ENCODE measurements around the gene KDM2A.
"Not testable (repeated sequence)": the region's sequence is repeated elsewhere in the genome, so short reads cannot be mapped to it uniquely, and the experiment has no call there.

KDM2A gene

DNA sequence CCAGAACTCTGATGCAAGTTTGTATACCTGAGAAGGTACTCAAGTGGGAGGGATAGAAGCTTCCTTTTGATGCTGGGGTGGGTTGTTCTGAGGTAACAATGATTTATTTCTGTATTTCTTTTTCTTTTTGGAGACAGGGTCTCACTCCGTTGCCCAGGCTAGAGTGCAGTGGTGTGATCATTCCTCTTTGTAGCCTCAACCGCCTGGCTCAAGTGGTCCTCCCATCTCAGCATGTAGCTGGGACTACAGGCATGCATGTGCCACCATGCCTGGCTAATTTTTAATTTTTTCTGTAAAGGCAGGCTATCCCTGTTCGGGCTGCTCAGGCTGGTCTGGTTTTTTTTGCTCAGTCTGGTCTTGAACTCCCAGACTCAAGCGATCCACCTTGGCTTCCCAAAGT, 7.9 kb downstream of the KDM2A start:
- TF ChIP-seq, protein P1, sequence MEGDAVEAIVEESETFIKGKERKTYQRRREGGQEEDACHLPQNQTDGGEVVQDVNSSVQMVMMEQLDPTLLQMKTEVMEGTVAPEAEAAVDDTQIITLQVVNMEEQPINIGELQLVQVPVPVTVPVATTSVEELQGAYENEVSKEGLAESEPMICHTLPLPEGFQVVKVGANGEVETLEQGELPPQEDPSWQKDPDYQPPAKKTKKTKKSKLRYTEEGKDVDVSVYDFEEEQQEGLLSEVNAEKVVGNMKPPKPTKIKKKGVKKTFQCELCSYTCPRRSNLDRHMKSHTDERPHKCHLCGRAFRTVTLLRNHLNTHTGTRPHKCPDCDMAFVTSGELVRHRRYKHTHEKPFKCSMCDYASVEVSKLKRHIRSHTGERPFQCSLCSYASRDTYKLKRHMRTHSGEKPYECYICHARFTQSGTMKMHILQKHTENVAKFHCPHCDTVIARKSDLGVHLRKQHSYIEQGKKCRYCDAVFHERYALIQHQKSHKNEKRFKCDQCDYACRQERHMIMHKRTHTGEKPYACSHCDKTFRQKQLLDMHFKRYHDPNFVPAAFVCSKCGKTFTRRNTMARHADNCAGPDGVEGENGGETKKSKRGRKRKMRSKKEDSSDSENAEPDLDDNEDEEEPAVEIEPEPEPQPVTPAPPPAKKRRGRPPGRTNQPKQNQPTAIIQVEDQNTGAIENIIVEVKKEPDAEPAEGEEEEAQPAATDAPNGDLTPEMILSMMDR (IDR thresholded peaks at IDR 0.05): no peak
- Mint-ChIP-seq H3K4me1 (peaks cover 13% of the 10 kb centered on the region), H3K27me3 (ENCODE audit: low read depth, poor library complexity) (no peaks in the 10 kb centered on the region), H3K9me3 (no peaks in the 10 kb centered on the region), H3K4me3 (no peak overlapping the region), H3K36me3 (ENCODE audit: low read depth) (peaks cover 71% of the 10 kb centered on the region), H3K27ac (no peak overlapping the region)
- no peak for DNase-seq

DNA sequence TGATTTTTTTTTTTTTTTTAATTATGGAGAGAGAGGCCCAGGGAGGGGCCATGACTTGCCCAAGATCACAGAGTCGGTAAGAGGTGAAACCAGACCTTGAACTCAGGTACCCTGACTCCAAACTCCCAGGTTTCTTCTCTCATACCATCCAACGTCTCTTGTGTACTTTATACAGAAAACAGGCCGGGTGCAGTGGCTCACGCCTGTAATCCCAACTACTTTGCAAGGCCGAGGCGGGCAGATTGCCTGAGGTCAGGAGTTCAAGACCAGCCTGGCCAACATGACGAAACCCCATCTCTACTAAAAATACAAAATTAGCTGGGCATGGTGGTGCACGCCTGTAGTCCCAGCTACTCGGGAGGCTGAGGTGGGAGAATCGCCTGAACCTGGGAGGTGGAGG, 11.8 kb downstream of the KDM2A start:
- not testable (repeated sequence) for H3K4me1 Mint-ChIP-seq, DNase-seq
- H3K36me3 Mint-ChIP-seq (ENCODE audit: low read depth): peaks cover 85% of the 10 kb centered on the region

GRCh38 chr11:67136156-67136555, 17.1 kb downstream of the KDM2A start:
- Mint-ChIP-seq H3K4me1 (no peaks in the 10 kb centered on the region), H3K36me3 (ENCODE audit: low read depth) (peaks cover 90% of the 10 kb centered on the region)
- DNase-seq: no peak

More for the DNA sequence above, 11.8 kb downstream of the KDM2A start:
- not testable (repeated sequence) for H3K27me3 Mint-ChIP-seq (ENCODE audit: low read depth, poor library complexity); H3K27ac Mint-ChIP-seq; H3K9me3 Mint-ChIP-seq; H3K4me3 Mint-ChIP-seq

DNA sequence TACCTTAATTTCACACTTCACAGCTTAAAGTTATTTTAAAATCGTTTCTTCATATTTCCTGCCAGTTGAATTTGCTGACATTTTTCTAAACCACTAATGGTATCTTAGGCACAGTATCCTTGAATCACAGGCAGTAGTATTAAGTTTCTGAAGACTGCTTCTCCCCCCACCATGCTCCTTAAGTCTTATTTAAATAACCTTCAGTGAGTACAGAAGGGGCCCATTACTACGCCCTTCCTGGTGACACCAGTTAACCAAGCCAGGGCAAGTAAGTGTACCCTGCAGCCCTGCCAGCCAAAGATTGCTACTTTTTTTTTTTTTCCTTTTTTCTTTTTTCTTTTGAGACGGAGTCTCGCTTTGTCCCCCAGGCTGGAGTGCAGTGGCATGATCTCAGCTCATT, 19.9 kb downstream of the KDM2A start:
- H3K9me3 Mint-ChIP-seq: no peaks in the 10 kb centered on the region
- H3K27ac Mint-ChIP-seq: no peak overlapping the region
- H3K4me1 Mint-ChIP-seq: no peaks in the 10 kb centered on the region
- TF ChIP-seq, protein P1 (IDR thresholded peaks at IDR 0.05): no peak
- H3K36me3 Mint-ChIP-seq (ENCODE audit: low read depth): peaks cover 79% of the 10 kb centered on the region
- H3K4me3 Mint-ChIP-seq: no peak overlapping the region
- no peaks in the 10 kb centered on the region for H3K27me3 Mint-ChIP-seq (ENCODE audit: low read depth, poor library complexity)
- DNase-seq: no peak

More at GRCh38 chr11:67136156-67136555, 17.1 kb downstream of the KDM2A start:
- Mint-ChIP-seq H3K27me3 (ENCODE audit: low read depth, poor library complexity) (no peaks in the 10 kb centered on the region), H3K4me3 (no peak overlapping the region), H3K27ac (no peak overlapping the region), H3K9me3 (no peaks in the 10 kb centered on the region)
- TF ChIP-seq, protein P1 (IDR thresholded peaks at IDR 0.05): no peak

- peaks cover 49% of the 10 kb centered on the region for H3K36me3 Mint-ChIP-seq (ENCODE audit: low read depth)
- no peak for DNase-seq
- no peak overlapping the region for H3K4me3 Mint-ChIP-seq
- TF ChIP-seq, protein P1 (IDR thresholded peaks at IDR 0.05): no peak
- H3K27ac Mint-ChIP-seq: peak overlapping the region; percentile 42
- no peaks in the 10 kb centered on the region for H3K9me3 Mint-ChIP-seq
- no peaks in the 10 kb centered on the region for H3K4me1 Mint-ChIP-seq
- no peaks in the 10 kb centered on the region for H3K27me3 Mint-ChIP-seq (ENCODE audit: low read depth, poor library complexity)
Measured at GRCh38 chr11:67146516-67147226, 27.6 kb downstream of the KDM2A start.

DNA sequence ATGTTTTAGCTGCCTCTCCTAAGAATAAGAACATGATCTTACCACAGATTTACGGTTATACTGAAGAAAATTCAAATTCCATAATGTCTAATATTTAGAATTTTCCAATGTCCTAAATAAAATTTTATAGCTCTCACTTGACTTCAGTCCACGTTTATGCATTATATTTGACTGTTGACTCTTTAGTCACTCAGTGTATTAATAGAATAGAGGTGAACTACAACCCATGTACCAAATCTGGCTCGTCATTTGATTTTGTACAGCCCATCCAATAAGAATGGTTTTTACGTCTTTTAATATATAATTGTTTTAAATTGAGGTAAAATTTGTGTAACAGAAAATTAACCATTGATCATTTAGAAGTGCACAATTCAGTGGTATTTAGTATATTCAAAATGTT, 34.9 kb downstream of the KDM2A start:
- H3K4me1 Mint-ChIP-seq: peaks cover under 1% of the 10 kb centered on the region
- no peaks in the 10 kb centered on the region for H3K27me3 Mint-ChIP-seq (ENCODE audit: low read depth, poor library complexity)
- peaks cover 54% of the 10 kb centered on the region for H3K36me3 Mint-ChIP-seq (ENCODE audit: low read depth)
- H3K27ac Mint-ChIP-seq: no peak overlapping the region
- H3K4me3 Mint-ChIP-seq: no peak overlapping the region
- no peak for DNase-seq
- no peaks in the 10 kb centered on the region for H3K9me3 Mint-ChIP-seq
- TF ChIP-seq, protein P1 (IDR thresholded peaks at IDR 0.05): no peak
